Gastrocnemius medialis (tissue), 4 donors: ENCODE data around the gene SLC4A3. TPM values are rescaled to one million over a fixed set of nuclear protein-coding genes. Genes with fewer than 3 reads are reported as not detected.
A peak's percentile ranks its signal among the peaks of the same experiment; 100 is the strongest.

ENCODE experiments used
- ATAC-seq, 2 donors: fragments of 150-250 bp; one replicate each; pipeline ENCODE4 v1.9.1; 2016
- DNase-seq, 2 donors: peaks; one replicate each; pipeline ENCODE4 v3.0.0-alpha.2; 2019
- H3K27ac ChIP-seq, 4 donors: fragments of 200-600 bp; sonication (generic); 1 replicate in 1 of 4; 2 replicates in 3 of 4; pipeline ENCODE4 v1.5.1; 2016 to 2018; ENCODE audit warnings: mild to moderate bottlenecking in 2 of 4, moderate library complexity in 1 of 4
- H3K27me3 ChIP-seq, 3 donors: fragments of 200-600 bp; sonication (generic) in 2 of 3; 1 replicate in 1 of 3; 2 replicates in 2 of 3; pipeline versions ENCODE4 v1.5.1 to v1.6.0; 2016 to 2019; ENCODE audit warnings: mild to moderate bottlenecking in 1 of 3, moderate library complexity in 1 of 3
- H3K36me3 ChIP-seq, 2 donors: fragments of 200-600 bp; sonication (generic) in 1 of 2; one replicate each; pipeline ENCODE4 v1.5.1; 2017 to 2018
- H3K4me1 ChIP-seq, 2 donors: fragments of 200-600 bp; sonication (generic) in 1 of 2; one replicate each; pipeline ENCODE4 v1.5.1; 2016 to 2017; ENCODE audit warnings: mild to moderate bottlenecking in 2 of 2
- H3K4me3 ChIP-seq, 4 donors: fragments of 200-600 bp; sonication (generic) in 3 of 4; 1 replicate in 1 of 4; 2 replicates in 3 of 4; pipeline ENCODE4 v1.5.1; 2016 to 2019; ENCODE audit warnings: mild to moderate bottlenecking in 2 of 4
- H3K9me3 ChIP-seq, 3 donors: fragments of 200-600 bp; sonication (generic) in 2 of 3; 1 replicate in 1 of 3; 2 replicates in 2 of 3; pipeline ENCODE4 v1.5.1; 2016 to 2019
- CTCF ChIP-seq, 5 experiments: fragments of 450-650 bp in 3 of 5; fragments of 200-600 bp in 2 of 5; sonication (generic) in 2 of 5; IDR thresholded peaks in 4 of 5; conservative IDR thresholded peaks in 1 of 5; 1 replicate in 4 of 5; 2 replicates in 1 of 5; pipeline ENCODE4 v1.5.1; 2016 to 2019; ENCODE audit warnings: antibody characterized with exemption in 5 of 5, mild to moderate bottlenecking in 3 of 5, moderate library complexity in 3 of 5
- POLR2A ChIP-seq, 2 donors: fragments of 450-650 bp; IDR thresholded peaks; one replicate each; pipeline ENCODE4 v1.6.1; 2017; ENCODE audit warnings: antibody characterized with exemption in 2 of 2, mild to moderate bottlenecking in 2 of 2, moderate library complexity in 2 of 2
- in situ Hi-C, 4 donors: fragments of 200-750 bp; cut with MboI; loops; one replicate each; pipeline versions ENCODE4 v1.15.0 to v1.8.0; 2017; ENCODE audit warnings: low sequenced_read_pairs in 4 of 4
- intact Hi-C: fragments of 100-400 bp; cut with DNase I; formaldehyde crosslinking; loops from one replicate; pipeline ENCODE4 v1.15.1; 2023; ENCODE audit warnings: low total_unique reads
- total RNA-seq, 4 donors: library from RNA; depleted of rRNA; stranded (reverse); fragments of >200 nt; gene quantifications; one replicate each; pipeline versions ENCODE4 v1.1.0 to v1.2.3, GENCODE V29; 2016

SLC4A3 gene
- total RNA-seq, 4 donors from 2014 or later, result 0.25 to 0.35 (median 0.29) TPM; not detected in 1

- Histone ChIP-seq H3K4me3 (no peak overlapping the region), H3K9me3 (no peaks in the 10 kb centered on the region), H3K4me1 (peaks cover 7 to 12% of the 10 kb centered on the region in 2 donors), H3K27ac (no peak overlapping the region), H3K27me3 (no peaks in the 10 kb centered on the region), H3K36me3 (no peaks in the 10 kb centered on the region)
- in situ Hi-C loops (no loop called here), intact Hi-C loops (no loop called here)
- TF ChIP-seq POLR2A (IDR thresholded peaks at IDR 0.05), result no peak
- TF ChIP-seq CTCF (IDR thresholded peaks at IDR 0.05 in 4 of 5, conservative IDR thresholded peaks at IDR 0.05 in 1 of 5), result no peak
- DNase-seq (peak; percentile 30 to 34), ATAC-seq (peak; percentile 65 to 87)
Observed at GRCh38 chr2:219664944-219665343, 37.5 kb downstream of the SLC4A3 start.

GRCh38 chr2:219665926-219666325 lies 38.5 kb downstream of the SLC4A3 start:
- DNase-seq, result no peak
- Histone ChIP-seq H3K4me3 (no peak overlapping the region), H3K27ac (no peak overlapping the region), H3K36me3 (no peaks in the 10 kb centered on the region), H3K4me1 (peaks cover 7 to 12% of the 10 kb centered on the region in 2 donors), H3K27me3 (no peaks in the 10 kb centered on the region), H3K9me3 (no peaks in the 10 kb centered on the region)
- TF ChIP-seq POLR2A (IDR thresholded peaks at IDR 0.05) (no peak), CTCF (IDR thresholded peaks at IDR 0.05 in 4 of 5, conservative IDR thresholded peaks at IDR 0.05 in 1 of 5) (no peak)
- in situ Hi-C loops, result no loop called here
- ATAC-seq, result no peak
- intact Hi-C loops, result no loop called here

GRCh38 chr2:219668316-219668715 lies 40.9 kb downstream of the SLC4A3 start:
- H3K27me3 ChIP-seq, result no peaks in the 10 kb centered on the region
- TF ChIP-seq CTCF (IDR thresholded peaks at IDR 0.05 in 4 of 5, conservative IDR thresholded peaks at IDR 0.05 in 1 of 5) (no peak), POLR2A (IDR thresholded peaks at IDR 0.05) (no peak)
- in situ Hi-C loops, result no loop called here
- DNase-seq (no peak), ATAC-seq (no peak)
- intact Hi-C loops, result no loop called here
- H3K36me3 ChIP-seq, result no peaks in the 10 kb centered on the region
- H3K9me3 ChIP-seq, result no peaks in the 10 kb centered on the region
- H3K27ac ChIP-seq, result no peak overlapping the region
- no peak overlapping the region for H3K4me3 ChIP-seq
- H3K4me1 ChIP-seq, result peaks cover 7 to 12% of the 10 kb centered on the region in 2 donors

GRCh38 chr2:219670386-219670785 lies 43.0 kb downstream of the SLC4A3 start:
- DNase-seq (no peak), ATAC-seq (no peak)
- Histone ChIP-seq H3K27ac (no peak overlapping the region), H3K27me3 (no peaks in the 10 kb centered on the region), H3K9me3 (no peaks in the 10 kb centered on the region), H3K36me3 (no peaks in the 10 kb centered on the region), H3K4me3 (no peak overlapping the region), H3K4me1 (peaks cover under 1 to 6% of the 10 kb centered on the region in 2 donors)
- in situ Hi-C loops, result no loop called here
- intact Hi-C loops, result no loop called here
- TF ChIP-seq CTCF (IDR thresholded peaks at IDR 0.05 in 4 of 5, conservative IDR thresholded peaks at IDR 0.05 in 1 of 5), result no peak
- TF ChIP-seq POLR2A (IDR thresholded peaks at IDR 0.05), result no peak

- Histone ChIP-seq H3K27me3 (no peaks in the 10 kb centered on the region), H3K27ac (no peak overlapping the region), H3K36me3 (no peaks in the 10 kb centered on the region), H3K4me3 (no peak overlapping the region), H3K4me1 (peaks cover 0 to 13% of the 10 kb centered on the region in 2 donors), H3K9me3 (no peaks in the 10 kb centered on the region)
- no peak for ATAC-seq
- in situ Hi-C loops, result no loop called here
- intact Hi-C loops, result no loop called here
- no peak for TF ChIP-seq POLR2A (IDR thresholded peaks at IDR 0.05)
- no peak for DNase-seq
Observed at GRCh38 chr2:219671279-219671678, 43.8 kb downstream of the SLC4A3 start.
